ENCODE measurements around the gene LATS1.
"Not testable (repeated sequence)": the region's sequence is repeated elsewhere in the genome, so short reads cannot be mapped to it uniquely, and the experiment has no call there.

LATS1 gene

DNA sequence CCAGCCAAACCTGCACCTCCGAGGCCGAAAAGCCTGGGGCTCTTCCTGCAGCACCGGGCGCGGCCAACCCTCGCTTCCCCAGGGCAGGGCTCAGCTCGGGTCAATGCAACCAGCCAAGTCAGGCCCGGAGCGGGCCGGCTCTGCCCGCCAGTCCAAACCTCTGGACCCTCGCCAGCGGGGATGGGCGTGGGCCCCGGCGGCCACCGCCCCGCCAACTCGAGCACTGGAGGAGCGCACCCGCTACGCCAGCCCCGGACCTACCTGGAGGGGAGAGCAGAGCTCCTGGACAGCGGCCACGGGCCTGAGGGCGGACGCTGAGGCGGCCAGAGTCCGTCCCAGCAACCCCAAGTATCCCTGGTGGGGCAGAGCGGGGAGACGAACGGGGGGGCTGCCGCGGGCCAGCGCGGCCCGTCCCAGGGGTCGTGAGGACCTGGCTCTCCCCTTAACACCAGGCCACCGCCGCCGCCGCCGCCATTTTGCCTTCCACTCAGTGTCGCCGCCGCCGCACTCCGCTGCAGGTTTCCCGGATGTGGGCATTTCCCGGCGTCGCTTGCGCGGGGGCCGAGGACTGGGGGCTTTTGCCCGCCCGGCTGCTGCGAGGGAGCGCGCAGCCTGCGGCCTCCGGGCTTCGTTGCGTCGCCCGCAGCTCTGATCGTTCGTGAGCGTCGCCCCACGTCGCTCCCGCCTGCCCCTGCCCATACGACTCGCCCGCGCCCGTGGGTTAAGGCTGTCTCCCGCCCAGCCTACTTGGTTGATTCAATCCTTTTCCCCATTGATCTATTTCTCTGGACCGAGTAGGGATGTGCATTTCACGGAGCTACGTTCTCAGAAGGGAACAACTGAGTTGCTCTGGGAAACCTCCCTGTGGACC, at the start of gene LATS1:
LATS1 (minus strand) TSS at position 514 of the 871 bp plus-strand sequence. CDS start 15,975 bp downstream, outside the sequence.
- peak; percentile 89 for DNase-seq

DNA sequence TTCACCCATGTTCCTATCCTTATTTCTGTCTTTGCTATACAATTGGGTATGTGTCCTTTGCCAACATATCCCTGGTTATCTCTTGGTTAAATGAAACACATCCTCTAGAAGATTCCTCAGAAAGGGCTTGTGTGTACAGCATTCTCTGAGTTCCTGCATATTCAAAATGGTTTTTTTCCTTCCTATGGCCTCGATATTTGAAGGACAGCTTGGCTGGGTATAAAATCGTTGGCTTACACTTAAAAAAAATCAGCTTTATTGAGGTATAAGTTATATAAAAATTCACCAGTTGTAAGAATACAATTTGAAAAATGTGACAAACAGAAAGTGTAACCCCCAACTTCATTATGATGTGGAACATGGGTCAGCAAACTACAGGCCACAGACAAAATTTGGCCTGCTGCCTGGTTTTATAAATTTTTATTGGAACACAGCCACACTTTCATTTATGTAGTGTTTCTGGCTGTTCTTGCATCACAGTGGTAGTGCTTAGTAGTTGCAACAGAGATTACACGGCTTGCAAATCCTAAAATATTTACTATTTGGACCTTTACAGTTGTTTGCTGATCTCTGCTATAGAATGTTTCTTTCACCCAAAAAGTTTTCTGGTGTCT, 48.4 kb upstream of the LATS1 start:
- no peak for DNase-seq

DNA sequence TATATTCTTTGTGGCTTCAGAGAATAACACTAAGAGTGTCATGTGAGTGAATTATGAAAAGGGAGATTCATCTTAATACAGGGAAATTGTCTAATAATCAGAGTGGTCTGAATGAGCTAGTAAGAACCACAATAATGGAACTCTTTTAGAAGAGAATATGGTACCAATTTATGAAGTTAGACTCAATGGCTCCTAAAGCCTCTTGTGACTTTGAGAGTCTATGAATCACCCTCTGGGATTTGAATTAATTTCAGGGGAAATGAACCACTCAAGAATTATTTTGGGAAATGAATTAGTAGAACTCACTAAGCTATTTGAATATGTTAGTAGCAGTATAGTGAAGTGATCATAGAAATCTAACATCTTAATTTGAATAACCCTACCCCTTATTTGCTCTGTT, 46.0 kb upstream of the LATS1 start:
- no peak for DNase-seq

DNA sequence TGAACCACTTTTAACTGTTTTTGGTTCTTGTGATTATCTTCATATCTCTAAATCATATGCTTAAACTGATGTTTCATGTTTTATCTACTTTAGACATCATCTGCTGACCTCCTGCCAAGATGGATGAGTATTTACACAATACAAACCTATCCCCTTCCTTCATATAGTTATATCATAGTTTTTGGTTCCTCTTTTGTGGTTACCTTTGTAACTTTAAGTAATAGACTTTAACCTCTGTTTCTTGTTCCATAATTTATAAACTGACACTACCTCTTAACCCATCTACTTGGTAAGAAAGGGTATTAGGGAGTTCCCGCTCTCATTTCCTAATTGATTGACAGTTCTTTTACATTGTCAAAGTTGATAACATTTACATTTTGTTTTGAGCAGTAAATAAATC, 43.5 kb upstream of the LATS1 start:
- DNase-seq = no peak

DNA sequence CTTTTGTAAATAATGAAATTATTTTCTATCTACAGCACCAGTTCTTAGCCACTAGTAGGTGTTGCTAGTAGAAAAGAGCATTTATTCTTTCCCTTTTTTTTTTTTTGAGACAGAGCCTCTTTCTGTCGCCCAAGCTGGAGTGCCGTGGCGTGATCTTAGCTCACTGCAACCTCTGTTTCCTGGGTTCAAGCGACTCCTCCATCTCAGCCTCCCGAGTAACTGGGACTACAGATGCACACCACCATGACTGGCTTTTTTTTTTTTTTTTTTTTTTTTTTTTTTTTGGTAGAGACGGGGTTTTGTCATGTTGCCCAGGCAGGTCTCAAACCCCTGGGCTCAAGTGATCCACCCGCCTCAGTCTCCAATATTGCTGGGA, 38.3 kb upstream of the LATS1 start:
- DNase-seq = no peak

DNA sequence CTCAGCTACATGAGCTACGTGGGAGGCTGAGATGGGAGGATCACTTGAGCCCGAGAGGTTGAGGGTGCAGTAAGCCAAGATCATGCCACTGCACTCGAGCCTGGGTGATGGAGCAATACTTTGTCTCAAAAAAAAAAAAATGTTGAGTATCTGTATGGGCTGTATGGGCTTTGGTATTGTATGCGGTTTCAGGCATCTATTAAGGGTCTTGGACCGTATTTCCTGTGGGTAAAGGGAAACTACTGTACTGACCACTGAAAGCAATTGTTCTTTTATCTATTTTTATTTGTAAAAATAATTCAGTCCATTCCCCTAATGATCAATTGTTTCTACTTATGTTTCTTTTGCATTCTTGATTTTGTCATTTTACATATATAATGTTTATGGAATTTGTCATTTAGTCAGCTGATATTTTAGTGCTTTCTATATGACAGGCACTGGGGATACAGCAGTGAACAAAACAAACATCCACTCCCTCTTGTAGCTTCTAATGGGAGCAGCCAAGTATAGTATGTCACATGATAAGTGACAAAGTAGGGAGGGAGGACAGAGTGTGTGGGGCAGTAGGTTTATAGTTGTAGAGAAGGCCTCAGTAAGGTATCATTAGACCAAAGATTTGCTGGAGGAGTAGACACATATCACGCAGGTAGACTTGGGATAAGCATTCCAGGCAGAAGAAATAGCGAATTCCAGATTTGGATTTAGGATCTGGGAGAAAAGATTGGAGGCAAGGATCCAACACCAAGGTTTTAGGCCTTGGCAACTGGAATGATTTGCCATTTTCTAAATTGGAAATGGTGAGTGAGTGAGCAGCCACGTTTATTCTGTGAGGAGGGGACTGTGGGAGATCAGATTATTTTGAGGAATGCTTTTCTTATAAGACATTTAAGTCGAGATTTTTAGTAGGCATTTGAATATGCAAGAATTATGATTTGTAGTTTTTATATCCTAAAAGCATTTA, 37.7 kb upstream of the LATS1 start:
- no peak for DNase-seq

DNA sequence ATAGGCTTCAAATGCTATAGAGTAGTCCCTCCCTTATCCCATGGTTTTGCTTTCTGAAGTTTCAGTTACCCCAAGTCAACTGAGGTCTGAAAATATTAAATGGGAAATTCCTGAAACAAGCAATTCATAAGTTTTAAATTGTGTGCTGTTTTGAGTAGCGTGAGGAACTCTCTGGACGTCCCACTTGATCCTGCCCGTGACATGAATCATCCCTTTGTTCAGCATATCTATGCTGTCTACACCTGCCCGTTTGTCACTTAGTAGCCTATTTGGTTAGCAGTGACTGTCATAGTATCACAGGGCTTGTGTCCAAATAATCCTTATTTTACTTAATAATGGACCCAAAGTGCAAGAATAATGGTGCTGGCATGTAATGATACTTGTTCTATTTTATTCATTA, 36.6 kb upstream of the LATS1 start:
- DNase-seq = no peak

DNA sequence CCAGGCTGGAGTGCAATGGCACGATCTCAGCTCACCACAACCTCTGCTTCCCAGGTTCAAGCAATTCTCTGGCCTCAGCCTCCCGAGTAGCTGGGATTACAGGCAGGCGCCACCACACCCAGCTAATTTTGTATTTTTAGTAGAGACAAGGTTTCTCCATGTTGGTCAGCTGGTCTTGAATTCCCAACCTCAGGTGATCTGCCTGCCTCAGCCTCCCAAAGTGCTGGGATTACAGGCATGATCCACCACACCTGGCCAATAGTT, 35.4 kb upstream of the LATS1 start:
- DNase-seq = not testable (repeated sequence)

DNA sequence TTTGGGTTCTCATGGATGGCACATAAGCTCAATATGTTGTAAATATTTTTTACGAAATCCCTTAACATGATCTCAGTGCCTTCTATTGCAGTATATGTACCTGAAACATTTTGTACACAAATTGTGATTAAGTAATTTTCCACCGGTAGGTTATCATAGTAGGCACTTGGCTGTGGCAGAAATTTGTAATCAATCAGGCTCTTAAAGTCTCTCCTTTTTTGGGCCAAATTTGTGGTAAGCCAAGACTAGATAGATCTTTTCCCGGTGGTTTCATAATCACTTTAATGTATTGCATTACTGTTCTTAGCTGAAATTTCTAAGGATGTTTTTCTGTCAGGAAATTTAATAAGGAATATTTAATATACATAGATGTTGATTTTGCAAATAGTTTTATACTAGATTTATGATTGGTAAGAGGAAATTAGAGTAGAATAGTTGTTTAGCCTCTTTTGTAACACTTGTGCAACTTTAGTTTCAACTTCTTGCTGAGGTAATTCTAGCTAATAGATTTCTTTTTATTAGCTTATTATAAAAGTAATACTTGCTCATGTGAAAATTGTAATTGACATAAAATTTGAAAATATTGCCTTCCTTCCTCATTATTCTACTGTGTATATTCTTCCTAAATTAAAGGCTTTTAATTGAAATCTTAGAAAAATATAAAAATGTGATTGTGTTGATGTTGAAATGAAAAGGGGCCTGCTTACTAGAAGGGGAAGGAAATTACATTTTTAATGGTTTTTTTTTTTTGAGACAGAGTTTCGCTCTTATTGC, 34.9 kb upstream of the LATS1 start:
- DNase-seq = no peak

DNA sequence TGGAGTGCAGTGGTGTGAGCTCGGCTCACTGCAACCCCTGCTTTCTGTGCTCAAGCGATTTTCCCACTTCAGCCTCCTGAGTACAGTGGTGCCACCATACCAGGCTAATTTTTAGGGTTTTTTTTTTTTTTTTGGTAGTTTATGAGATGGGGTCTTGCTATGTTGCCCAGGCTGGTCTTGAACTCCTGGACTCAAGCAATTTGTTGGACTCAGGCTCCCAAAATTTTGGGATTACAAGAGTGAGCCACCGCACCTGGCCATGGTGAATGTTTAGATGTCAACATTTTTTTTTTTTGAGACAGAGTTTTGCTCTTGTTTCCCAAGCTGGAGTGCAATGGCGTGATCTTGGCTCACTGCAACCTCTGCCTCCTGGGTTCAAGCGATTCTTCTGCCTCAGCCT, 34.0 kb upstream of the LATS1 start:
- DNase-seq = not testable (repeated sequence)

DNA sequence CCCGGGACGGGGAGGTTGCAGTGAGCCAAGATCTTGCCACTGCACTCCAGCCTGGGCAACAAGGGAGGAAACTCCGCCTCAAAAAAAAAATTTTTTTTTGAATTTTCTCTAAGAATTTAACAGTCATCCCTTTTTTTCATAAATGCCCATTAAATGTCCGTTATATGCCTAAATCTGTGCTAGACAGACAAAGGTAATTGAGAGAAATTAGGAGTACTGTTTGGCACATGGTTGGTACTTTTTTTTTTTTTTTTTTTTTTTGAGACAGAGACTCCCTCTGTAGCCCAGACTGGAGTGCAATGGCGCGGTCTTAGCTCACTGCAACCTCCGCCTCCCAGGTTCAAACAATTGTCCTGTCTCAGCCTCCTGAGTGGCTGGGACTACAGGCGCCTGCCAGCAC, 33.3 kb upstream of the LATS1 start:
- DNase-seq = no peak

DNA sequence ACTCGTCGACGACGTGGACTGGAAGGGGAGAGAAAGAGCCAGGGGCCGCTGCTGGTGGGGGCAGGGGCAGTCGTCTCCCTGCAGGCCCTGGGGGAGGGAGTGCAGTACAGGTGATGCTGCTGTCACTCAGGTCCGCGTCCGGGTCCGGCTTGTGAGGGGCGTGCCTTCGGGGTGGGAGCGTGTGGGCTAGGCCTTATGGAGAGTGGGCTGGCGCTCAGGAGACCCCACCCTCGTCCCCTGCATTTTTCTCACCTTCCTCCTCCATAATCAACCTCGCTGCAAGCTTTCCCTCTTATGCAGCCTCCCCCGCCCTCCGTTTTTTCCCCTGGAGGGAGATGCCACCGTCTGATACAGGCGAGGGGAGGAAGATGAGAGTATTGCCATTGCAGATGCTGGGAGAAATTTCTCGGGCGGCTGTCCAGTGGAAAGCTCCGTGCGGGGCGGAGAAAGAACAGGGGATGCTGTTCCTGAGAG, 32.3 kb upstream of the LATS1 start:
- peak; percentile 31 for DNase-seq

DNA sequence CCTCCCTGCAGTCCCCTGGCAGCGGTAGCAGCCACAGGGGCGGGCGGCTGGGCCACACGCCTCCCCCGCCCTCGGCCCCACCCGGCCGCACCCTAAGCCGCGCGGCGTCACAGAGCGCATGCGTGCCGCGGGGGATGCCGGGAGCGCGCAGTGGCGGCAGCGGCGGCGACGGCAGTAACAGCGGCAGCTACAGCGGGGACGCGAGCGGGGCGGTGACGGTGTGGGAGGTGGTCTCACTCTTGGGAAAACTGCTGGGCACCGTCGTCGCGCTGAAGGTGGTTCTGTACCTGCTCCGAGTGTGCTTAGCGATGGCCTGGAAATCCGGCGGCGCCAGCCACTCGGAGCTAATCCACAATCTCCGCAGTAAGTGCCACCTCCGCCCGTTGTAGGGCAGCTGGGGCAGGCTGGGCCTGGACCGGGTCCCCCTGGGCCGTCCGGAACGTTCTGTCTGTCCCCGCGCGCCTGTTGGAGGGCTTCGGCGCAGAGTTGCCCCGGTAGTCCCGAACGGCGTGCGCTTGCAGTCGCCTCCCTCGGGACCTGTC, 31.8 kb upstream of the LATS1 start, which contains the start of gene PCMT1:
PCMT1 (plus strand) TSS at position 148 of the 542 bp plus-strand sequence; CDS start at position 309, 161 bp downstream.
- peak; percentile 88 for DNase-seq

DNA sequence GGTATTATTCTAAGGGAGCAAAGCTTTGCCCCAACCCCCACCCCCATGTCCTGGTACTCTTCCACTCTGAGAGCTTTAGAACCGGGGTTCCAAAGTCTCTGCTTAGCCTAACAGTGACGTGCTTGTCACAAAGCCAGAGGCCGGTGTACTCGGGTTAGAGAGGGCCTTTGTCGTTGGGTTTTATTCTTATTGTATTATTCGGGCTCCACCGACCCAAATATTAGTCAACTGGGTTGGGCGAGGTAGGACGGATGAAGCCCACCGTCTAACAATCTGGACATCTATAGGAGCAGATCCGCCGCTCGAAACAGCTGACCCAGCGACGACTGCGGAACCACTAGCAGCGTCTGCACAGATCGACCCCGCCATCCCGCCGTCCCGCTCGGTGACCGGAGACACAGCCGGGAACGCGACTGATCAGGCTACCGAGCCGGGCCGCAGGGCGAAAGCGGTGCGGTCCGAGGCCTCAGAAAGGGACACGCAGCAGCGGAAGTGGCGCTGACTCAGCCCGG, 31.2 kb upstream of the LATS1 start:
- DNase-seq = not testable (repeated sequence)

DNA sequence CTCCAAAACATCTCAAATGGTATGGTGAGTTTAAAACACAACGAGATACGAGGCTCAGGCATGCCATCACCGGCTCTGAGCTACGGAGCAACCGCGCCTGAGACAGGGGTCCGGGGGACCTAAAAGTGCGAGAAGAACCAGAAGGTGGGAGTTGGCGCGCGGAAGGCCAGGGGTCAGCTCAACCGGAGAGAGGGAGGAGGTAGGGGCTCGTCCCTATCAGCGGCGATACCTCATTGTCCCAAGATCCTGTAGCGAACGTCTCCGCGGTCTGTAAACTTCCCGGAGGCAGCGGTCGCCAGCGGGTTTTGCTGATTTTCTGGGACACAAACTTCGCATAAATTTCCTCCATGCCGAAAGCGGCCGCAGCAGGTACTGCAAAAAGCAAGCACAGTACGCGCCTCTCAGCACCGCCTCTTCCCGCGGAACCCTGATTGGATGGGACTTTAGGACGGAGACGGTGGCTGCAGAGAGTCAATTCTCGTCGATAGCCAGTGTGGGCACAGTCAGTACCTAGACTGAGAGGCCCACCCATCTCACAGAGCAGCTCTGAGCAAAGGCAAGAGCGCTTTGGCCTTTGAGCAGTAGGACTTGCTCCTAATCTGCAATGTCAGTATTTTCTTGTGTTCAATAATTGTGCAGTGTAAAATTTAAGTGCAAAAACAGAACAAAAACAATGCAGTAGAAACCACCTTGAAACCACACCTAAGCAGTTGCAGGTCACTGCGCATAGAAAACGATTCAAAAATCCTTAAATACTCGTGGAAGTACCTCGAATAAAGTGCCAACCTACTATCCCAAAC, 28.4 kb upstream of the LATS1 start, which contains the start of gene NUP43:
NUP43 (minus strand) TSS at position 383 of the 800 bp plus-strand sequence; CDS start at position 349, 34 bp downstream.
- DNase-seq = peak; percentile 94

DNA sequence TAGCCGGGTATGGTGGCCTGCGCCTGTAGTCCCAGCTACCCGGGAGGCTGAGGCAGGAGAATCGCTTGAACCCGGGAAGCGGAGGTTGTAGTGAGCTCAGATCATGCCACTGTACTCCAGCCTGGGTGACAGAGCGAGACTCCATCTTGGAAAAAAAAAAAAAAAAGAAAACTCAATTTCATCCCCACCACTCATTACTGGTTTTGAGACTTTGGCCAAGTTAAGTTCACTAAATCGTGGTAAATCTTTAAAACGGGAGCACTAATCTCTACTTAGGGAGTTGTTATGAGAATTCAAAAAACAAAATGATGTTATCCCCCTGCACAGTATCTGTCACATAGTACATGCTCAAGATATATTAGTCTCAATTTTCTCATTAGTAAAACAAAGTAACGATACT, 27.4 kb upstream of the LATS1 start:
- DNase-seq = not testable (repeated sequence)

DNA sequence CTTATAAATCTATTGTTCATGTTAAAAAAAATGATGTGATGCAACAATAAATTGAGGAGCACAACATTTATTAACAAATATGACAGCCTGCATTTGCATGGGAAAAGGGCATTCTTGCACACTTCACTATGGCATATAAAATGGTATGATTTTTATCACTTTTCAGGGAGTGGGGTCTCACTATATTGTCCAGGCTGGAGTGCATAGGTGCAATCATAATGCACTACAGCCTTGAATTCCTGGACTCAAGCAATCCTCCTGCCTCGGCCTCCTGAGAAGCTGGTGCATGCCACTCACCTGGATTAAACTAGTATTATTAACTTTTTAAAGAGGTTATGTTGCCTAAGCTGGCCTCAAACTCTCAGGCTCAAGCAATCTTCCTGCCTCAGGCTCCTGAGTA, 17.0 kb upstream of the LATS1 start:
- no peak for DNase-seq

DNA sequence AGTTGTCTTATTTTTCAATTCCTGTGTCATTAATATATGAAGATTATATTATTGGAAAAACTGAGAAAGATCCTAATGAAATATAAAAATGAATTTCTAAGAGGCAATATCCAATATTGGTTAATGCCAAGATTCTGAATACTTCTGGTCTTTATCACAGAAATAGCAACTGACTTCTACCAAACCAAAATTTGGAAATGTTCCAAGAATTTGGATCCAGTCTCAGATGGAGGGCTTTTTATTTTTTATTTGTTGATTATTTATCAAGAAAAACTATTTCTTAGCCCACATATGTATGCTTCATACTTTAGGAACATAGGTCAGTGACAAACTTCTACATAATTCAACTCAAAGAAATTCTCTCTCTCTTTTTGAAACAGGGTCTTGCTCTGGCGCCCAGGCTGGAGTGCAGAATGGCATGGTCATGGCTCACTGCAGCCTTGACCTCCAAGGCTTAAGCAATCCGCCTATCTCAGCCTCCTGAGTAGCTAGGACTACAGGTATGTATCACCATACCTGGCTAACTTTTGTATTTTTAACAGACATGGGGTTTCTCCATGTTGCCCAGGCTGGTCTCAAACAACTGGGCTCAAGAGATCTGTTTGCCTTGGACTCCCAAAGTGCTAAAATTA, 15.3 kb upstream of the LATS1 start:
- no peak for DNase-seq

DNA sequence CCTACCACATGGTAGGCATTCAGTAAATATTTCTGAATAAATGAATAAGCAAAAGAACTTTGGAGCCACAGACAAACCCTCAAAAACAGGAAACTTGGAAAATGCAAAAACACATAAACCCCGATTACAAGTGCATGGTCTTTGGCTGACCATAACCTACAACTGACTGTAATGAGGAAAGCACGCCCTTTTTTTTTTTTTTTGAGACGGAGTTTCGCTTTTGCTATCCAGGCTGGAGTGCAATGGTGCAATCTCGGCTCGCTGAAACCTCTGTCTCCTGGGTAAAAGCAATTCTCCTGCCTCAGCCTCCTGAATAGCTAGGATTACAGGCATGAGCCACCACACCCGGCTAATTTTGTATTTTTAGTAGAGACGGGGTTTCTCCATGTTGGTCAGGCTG, 11.9 kb upstream of the LATS1 start:
- no peak for DNase-seq

DNA sequence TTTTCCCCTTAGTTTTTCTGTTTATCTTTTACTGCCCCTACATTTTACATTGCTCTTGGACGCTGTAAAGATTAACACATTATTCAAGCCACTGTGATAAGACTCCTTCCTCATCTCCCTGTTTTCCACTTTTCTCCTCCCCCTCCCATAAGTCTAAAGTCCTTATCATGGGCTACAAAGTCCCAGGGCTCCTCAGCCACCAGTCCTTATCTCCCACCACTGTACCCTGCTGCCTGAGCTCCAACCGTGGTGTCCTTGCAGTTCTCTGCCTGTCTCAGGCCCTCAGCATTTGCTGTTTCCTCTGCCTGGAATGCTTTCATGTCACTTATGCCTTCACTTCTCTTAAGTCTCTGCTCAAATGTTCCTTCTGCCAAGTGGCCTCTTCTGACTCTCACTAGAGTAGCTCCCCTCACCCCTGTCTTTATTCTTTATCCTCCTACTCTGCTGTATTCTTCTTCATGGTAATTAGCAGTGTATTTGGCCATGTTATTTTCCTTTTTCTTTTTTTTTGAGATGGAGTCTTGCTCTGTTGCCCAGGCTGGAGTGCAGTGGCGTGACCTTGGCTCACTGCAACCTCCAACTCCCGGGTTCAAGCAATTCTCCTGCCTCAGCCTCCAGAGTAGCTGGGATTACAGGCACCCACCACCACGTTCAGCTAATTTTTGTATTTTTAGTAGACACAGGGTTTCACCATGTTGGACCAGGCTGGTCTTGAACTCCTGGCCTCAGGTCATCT, 10.8 kb upstream of the LATS1 start:
- no peak for DNase-seq
